Muscle layer of duodenum (tissue), 2 donors: ENCODE results near the gene HAUS5.

Experiments used
- H3K27ac ChIP-seq: one replicate; pipeline ENCODE4 v1.7.0; 2013; ENCODE audit warnings: mild to moderate bottlenecking, low read length
- H3K27me3 ChIP-seq: one replicate; pipeline ENCODE4 v1.7.0; 2013; ENCODE audit warnings: low read depth, mild to moderate bottlenecking, control low read depth, low read length
- H3K36me3 ChIP-seq, 2 donors: one replicate each; pipeline ENCODE4 v1.7.0; 2013; ENCODE audit warnings: low read length in 2 of 2, control low read depth in 1 of 2, mild to moderate bottlenecking in 1 of 2; ENCODE audit not compliant: insufficient read depth in 2 of 2, control insufficient read depth in 1 of 2
- H3K4me1 ChIP-seq, 2 donors: one replicate each; pipeline ENCODE4 v1.7.0; 2013; ENCODE audit warnings: low read length in 2 of 2, mild to moderate bottlenecking in 2 of 2, control low read depth in 1 of 2, moderate library complexity in 1 of 2; ENCODE audit not compliant: insufficient read depth in 2 of 2, control insufficient read depth in 1 of 2
- H3K4me3 ChIP-seq, 2 donors: one replicate each; pipeline ENCODE4 v1.7.0; 2013; ENCODE audit warnings: low read length in 2 of 2, low read depth in 1 of 2, mild to moderate bottlenecking in 1 of 2
- H3K9me3 ChIP-seq, 2 donors: one replicate each; pipeline ENCODE4 v1.7.0; 2013; ENCODE audit warnings: low read length in 2 of 2, control low read depth in 1 of 2, mild to moderate bottlenecking in 1 of 2; ENCODE audit not compliant: control insufficient read depth in 1 of 2
- donor health status: healthy.

Gene HAUS5

DNA sequence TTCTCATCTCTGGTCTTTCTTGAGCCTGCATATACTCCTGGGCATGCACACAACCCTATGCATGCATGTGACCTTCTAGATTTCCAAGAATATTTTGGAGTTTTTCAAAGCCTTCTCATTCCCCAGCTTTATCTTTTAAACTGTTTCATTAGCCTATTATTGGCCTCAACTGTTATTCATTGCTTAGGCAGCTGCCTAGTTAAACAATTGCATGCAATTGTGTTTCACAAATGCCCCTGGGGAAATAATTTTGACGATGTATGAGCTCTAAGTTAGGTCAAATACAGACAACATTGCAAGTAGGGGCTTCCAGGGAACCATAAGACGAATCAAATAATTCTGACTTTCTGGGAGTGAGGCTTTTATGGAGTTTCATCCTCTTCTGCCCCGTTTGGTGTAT, 51.4 kb downstream of the HAUS5 start:
- Histone ChIP-seq H3K36me3 (no peaks in the 10 kb centered on the region), H3K9me3 (no peaks in the 10 kb centered on the region), H3K27ac (no peak overlapping the region), H3K4me3 (no peak overlapping the region), H3K4me1 (no peaks in the 10 kb centered on the region), H3K27me3 (no peaks in the 10 kb centered on the region)

DNA sequence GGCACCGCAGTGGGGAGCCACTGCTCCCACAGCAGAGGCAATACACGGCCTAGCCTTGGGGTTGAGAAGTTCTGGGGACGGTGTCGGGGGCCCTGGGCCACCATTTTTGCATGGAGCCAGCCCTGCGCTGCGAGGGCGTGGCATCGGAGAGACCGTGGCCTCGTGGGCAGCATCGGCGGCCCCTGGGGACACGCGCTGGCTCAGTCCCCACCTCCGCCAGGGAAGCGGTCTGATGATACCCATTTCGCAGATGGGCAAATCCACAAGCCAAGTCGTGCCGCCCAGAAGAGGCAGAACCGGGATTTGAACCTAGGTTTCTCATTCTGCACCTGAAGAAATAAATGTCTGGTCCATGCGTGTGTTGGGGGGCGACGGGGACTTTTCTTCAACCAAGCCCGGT, 52.6 kb downstream of the HAUS5 start:
- Histone ChIP-seq H3K4me1 (no peaks in the 10 kb centered on the region), H3K27ac (no peak overlapping the region), H3K4me3 (no peak overlapping the region), H3K9me3 (no peaks in the 10 kb centered on the region), H3K36me3 (no peaks in the 10 kb centered on the region), H3K27me3 (no peaks in the 10 kb centered on the region)

DNA sequence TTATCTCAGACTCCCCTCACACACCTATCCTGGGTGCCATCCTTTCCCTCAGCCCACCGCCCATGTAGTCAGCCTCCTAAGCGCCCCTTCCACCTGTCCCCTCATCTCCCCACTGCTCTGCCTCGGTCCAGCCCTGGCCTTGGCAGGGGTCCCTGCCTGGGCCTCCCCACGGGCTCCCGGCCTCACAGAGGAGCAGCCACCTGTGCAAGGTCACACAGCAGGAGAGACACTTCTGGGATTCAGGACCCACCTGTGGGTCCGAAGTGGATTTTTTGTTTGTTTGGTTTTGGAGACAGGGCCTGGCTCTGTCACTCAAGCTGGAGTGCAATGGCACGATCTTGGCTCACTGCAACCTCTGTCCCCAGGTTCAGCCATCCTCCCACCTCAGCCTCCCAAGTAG, 53.1 kb downstream of the HAUS5 start:
- Histone ChIP-seq H3K4me3 (no peak overlapping the region), H3K27me3 (no peaks in the 10 kb centered on the region), H3K9me3 (no peaks in the 10 kb centered on the region), H3K4me1 (no peaks in the 10 kb centered on the region), H3K27ac (no peak overlapping the region), H3K36me3 (no peaks in the 10 kb centered on the region)

DNA sequence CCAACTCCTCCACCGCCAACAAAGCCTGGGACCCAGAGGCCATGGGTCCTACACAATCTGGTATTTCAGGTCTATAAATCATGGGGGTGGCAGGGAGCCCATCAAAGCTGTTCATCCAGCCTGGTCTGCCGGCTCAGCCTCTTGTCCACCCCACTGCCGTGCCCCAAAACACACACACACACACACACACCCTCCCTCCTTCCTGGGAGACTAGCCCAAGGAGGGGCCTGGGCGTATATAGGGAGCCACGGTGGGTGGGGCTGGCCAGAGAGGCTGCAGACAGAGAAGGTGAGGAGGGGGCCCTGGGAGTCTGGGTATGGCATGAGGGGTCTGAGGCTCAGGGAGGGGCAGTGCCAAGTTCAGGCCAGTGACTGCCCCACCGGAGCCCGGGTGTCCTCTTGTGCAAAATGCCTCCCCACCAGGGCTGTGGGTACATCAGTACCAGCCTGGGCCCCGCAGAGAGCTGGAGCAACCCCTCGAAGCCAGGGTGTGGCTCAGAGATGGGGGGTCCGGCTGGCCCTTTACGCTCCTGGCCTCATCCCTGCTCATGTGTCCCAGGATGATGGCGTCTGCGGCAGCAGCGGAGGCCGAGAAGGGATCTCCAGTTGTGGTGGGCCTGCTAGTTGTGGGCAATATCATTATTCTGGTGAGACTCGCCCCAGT, 53.8 kb downstream of the HAUS5 start, which contains the start of gene UPK1A:
TSS of gene UPK1A (plus strand) at position 267 of the 663 bp plus-strand sequence. CDS start at position 563, 296 bp downstream.
- no peaks in the 10 kb centered on the region for H3K4me1 ChIP-seq
- no peaks in the 10 kb centered on the region for H3K27me3 ChIP-seq
- H3K36me3 ChIP-seq, result no peaks in the 10 kb centered on the region
- no peak within 1 kb of the TSS for H3K4me3 ChIP-seq
- H3K27ac ChIP-seq, result no peak within 1 kb of the TSS
- no peaks in the 10 kb centered on the region for H3K9me3 ChIP-seq

DNA sequence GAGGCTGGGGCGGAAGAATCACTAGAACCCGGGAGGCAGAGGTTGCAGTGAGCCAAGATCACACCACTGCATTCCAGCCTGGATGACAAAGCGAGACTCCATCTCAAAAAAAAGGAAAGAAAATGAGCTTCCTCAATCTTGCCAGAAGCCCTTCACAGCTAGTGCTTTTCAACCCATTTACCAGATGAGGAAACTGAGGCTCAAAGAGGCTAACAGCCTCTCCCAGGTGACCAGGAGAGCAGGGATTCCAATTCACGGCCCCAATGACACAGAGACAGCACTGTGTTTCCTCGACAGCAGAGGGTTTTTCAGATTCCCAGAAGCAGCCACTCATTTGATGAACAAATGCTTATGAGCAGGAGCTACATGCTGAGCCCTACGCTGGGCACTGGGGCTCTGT, 57.0 kb downstream of the HAUS5 start:
- Histone ChIP-seq H3K27me3 (peaks cover 12% of the 10 kb centered on the region), H3K9me3 (no peaks in the 10 kb centered on the region), H3K4me3 (no peak overlapping the region), H3K27ac (no peak overlapping the region), H3K4me1 (no peaks in the 10 kb centered on the region), H3K36me3 (no peaks in the 10 kb centered on the region)

DNA sequence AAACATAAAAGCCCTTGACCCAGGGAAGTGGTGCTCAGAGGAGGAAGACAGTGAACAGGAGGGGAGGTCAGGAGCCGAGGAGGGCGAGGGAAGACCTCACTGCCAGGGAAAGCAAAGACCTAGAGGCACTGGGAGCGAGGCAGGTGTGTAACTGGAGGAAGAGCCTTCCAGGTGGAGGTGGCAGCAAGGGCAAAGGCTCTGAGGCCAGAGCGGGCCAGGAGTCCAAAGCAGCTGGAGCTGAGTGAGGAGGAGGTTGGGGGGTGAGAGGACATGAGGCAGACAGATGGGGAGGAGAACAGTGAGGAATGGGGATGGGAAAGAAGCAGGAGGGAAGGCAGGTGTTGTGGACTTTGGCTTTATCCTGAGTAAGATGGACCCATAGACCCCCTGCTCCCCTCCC, 57.4 kb downstream of the HAUS5 start:
- no peak overlapping the region for H3K27ac ChIP-seq
- peaks cover 12% of the 10 kb centered on the region for H3K27me3 ChIP-seq
- no peaks in the 10 kb centered on the region for H3K36me3 ChIP-seq
- no peaks in the 10 kb centered on the region for H3K9me3 ChIP-seq
- H3K4me1 ChIP-seq, result no peaks in the 10 kb centered on the region
- no peak overlapping the region for H3K4me3 ChIP-seq

DNA sequence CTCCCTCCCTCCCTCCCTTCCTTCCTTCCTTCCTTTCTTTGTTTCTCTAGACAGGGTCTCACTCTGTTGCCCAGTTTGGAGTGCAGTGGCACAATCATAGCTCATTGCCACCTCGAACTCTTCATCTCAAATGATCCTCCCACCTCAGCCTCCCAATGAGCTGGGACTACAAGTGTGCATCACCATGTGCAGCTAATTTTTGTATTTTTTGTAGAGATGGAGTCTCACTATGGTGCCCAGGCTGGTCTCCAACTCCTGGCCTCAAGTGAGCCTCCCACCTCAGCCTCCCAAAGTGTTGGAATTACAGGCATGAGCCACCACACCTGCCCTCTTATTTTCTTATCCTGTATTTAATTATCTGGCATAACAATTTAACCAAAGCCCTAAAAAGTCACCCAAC, 58.2 kb downstream of the HAUS5 start:
- H3K4me3 ChIP-seq, result no peak overlapping the region
- no peak overlapping the region for H3K27ac ChIP-seq
- peaks cover 12% of the 10 kb centered on the region for H3K27me3 ChIP-seq
- H3K36me3 ChIP-seq, result no peaks in the 10 kb centered on the region
- no peaks in the 10 kb centered on the region for H3K9me3 ChIP-seq
- no peaks in the 10 kb centered on the region for H3K4me1 ChIP-seq

DNA sequence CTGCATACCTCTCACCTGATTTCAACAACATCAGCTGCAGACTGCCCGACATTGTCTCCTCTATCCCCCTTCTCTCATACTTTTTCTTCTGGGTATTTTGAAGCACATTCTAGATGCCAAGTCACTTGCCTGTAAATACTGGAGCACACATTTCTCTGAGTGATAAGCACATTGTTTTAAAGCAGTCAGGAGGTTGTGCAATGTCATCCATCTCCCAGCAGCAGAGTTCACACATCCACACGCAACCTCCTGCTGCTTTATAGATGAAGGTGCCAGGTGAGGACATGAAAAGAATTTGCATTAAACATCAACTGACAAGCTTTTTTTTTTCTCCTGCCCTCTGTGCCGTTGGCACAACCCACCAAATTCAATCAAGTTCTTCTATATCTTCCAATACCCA, 59.3 kb downstream of the HAUS5 start:
- Histone ChIP-seq H3K27ac (no peak overlapping the region), H3K4me3 (no peak overlapping the region), H3K4me1 (no peaks in the 10 kb centered on the region), H3K9me3 (no peaks in the 10 kb centered on the region), H3K27me3 (peaks cover 12% of the 10 kb centered on the region), H3K36me3 (no peaks in the 10 kb centered on the region)

DNA sequence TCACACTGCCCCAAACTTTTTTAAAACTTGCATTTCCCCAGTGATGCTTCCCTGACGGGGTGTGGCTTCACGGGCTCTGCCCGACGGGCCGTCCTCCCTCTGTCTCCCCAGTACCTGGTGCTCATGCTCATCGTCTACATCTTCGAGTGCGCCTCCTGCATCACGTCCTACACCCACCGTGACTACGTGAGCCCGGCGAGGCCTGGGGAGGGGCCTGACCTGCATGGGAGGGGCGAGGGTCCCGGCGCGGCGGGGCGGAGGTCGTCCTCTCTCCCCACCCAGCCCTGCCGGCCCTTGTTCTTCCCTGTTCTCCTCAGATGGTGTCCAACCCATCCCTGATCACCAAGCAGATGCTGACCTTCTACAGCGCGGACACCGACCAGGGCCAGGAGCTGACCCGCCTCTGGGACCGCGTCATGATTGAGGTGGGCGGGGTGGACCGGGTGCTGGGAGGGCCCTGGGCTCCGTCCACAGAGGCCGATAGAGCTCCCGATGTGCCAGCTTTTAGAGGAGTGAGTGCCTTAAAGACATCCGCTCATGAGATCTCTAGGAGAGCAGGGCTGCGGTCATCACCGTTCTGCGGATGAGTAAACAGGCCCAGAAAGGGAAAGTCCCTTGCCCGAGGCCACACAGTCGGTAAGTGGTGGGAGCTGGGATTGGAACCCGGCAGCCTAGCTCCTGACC, 60.7 kb downstream of the HAUS5 start:
- no peaks in the 10 kb centered on the region for H3K9me3 ChIP-seq
- H3K36me3 ChIP-seq, result no peaks in the 10 kb centered on the region
- H3K27me3 ChIP-seq, result peaks cover 12% of the 10 kb centered on the region
- no peak overlapping the region for H3K27ac ChIP-seq
- peak overlapping the region in 1 of 2 donors; percentile 41 for H3K4me3 ChIP-seq
- H3K4me1 ChIP-seq, result no peaks in the 10 kb centered on the region
